Epithelial cell of prostate (primary cell): Measurements from ENCODE around the gene OSBPL10.

ENCODE experiments used
- DNase-seq: peaks from one replicate; pipeline ENCODE4 v3.0.0-alpha.2; 2011; ENCODE audit warnings: low read depth, low spot score
- H3K27ac ChIP-seq: fragments of 450-650 bp; 2 replicates; pipeline ENCODE4 v1.5.1; 2017; ENCODE audit warnings: mild to moderate bottlenecking

The OSBPL10 gene

GRCh38 chr3:31613654-31614053, 367.4 kb downstream of the OSBPL10 start:
- no peak for DNase-seq
- H3K27ac ChIP-seq: no peak overlapping the region

DNA sequence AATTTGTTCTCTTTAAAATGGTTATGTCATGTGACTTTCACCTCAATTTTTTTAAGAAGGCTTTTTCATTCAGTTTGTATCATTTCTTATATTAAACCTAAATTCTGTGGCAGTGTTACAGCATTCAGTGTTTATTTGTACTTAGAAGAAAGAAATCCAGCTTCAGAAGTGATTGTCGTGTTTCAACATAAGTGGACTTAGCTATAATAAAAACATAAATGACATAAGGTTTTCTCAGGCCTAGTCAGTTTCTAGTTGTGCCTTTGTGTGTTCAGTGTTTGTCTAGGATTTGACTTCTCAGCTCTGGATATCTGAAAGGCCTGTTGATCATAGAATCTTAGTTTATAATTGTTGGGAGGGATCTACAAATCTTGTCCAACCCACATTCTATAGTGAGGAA, 367.9 kb downstream of the OSBPL10 start:
- DNase-seq: no peak
- no peak overlapping the region for H3K27ac ChIP-seq
